Activated CD8-positive, alpha-beta memory T cell treated with anti-CD3 and anti-CD28 coated beads for 1 hour (primary cell): Measurements from ENCODE around the gene ZNF202.

ENCODE experiments used
- DNase-seq, 2 donors: peaks; one replicate each; pipeline ENCODE4 v3.0.0-alpha.2; 2020; ENCODE audit warnings: low read depth in 1 of 2; ENCODE audit errors: extremely low read depth in 1 of 2

The ZNF202 gene

DNA sequence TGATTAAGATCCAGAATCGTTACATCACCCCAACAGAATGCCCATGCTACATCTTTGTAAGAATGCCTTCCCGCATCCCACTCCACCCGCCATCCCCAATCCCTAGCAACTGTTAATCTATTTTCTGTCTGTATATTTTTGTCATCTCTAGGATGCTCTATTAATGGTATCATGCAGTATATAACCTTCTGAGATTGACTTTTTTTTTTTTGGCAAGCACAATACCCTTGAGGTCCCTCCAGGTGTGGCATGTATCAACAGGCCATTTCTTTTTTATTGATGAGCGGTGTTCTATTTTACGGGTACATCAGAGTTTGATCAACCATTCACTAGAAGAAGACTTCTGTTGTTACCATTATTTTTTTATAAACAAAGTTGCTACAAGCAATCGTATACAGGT is 56.9 kb downstream of the ZNF202 start:
- no peak for DNase-seq

DNA sequence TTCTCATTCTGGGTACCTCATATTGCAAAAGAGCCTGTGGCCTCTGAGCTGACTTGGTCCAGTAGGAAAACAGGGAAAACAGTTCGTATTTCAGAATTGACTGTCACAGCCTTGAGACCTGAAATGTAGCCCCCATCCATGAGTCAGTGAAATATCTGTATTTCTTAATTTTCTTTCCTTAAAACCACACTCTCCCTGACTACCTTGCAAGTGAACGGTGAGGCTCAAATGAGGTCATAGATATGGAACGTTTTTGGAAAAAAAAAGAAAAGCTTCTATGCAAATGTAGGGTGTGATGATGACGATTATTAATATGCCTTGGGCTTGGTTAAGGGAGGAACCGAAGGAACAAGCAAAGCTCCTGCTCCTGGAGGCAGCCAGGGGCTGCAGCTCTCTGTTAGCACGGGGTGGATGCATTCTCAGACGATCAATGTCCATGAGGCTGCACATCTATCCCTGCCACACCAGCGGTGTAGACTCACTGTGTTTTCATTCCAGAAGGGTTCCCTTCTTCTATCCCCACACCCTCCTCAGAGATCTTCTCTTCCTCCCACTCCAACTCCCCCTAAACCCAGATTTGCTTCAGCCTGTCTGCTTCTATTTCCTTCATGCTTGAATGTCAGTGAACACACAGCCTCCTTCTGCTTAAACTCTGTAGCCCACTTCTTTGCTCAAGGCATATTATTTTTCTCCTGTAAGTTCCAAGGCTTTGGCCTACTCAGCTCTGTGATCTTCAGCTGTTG is 57.9 kb downstream of the ZNF202 start:
- no peak for DNase-seq

DNA sequence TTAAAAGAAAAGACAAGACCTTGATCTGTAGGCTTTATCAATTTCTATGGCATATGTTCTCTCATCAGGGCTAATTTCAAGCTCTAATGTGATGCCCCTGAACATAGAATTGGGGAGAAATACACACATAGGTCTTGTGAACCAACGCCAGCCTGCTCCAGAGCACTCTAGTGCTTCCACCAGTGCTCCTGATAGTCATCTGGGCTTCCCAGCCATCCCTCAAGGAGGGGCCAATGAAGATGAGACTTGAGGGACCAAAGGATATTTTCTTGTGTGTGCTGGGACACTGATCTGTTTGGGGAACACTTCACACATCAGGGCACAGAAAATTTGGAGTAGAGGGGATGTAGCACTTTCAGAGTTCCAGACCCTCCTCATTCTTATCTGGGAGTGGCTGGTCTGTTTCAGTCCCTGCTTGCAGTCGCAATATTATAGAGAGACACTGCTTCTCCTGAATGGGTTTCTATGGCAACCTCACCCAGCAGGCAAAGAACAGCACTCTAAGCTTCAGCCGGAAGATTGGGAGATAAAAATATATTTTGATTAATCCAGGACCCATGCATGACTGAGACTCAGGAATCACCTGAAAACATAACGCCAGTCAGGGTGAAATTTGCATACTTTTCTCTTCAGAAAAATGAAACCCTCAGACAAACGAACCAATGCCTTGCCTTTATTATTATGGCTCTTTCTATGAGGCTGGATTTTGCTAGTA is 58.6 kb downstream of the ZNF202 start:
- DNase-seq = no peak

DNA sequence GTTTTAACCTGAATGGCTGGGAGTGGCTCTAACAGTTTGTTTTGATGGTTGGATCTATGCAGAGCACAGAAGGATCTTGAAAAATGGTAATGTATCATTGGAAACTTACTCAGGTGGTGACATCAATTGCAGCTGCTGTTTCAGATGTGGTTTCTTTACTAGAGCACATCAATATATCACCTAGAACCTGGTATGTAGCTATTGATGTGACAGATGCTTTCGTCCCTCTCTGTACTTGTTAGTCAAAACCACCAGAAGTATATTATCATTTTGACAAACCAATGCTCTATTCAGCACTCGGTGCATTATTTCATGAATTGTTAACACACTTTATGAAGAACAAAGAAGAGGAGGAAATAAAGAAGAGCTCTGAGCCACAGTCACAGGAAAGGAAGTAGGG is 60.4 kb downstream of the ZNF202 start:
- no peak for DNase-seq

DNA sequence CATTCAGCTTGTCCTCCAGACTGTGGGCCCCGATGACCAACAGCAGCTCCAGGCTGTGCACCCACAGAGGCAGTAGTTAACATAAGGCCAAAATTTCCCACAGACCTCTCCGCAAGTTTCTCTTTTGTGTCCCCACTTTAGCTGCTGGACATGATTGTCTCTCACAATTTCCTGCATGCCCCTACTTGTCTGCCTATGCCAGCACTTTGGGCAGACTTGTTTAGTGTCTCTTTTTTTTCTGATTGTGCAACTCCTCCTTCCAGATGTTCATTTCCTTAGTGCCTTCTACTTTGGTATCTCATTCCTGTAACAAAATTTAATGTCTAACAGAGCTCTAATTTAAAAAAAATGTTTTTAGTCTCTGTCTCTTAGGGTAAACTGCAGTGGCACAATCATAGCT is 63.2 kb downstream of the ZNF202 start:
- DNase-seq = no peak

DNA sequence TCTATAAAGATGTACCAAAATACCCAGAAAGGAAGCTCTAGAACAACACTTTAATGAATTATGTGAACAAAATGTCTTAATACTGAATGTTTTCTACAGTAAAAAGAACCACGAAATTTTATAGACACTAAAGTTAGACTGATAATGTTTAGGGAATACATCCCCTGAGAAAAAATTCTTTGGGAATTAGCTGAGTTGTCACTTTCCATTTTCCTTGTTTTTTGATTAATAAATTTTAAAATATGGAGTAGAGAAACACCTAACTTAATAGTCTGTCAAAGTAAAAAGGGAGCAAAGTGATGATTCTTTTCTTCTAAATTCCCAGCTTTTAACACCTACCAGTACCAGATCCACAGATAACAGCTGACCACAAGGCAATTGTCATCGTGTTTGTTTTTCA is 64.0 kb downstream of the ZNF202 start:
- no peak for DNase-seq

DNA sequence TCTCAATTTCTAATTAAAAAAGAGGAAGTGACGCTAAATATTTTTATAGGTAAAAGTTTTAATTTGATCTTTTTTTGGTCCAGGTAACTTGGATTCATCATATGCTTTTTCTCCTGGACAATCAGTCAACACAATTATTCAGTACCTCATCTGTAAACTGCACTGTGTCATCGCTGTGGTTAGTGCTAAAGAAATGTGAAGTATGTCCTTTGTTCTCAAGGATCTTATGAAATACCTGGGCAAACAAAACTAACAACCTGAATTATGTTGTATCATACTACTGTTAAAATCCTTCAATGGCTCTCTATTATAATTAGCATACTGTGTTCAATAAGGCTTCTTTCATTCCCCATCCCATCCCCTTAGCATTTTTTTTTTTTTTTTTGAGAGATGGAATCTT is 67.2 kb downstream of the ZNF202 start:
- DNase-seq = no peak
